Measurements from ENCODE around the gene CAPN14.

GRCh38 chr2:31251018-31251417 lies 33.7 kb upstream of the CAPN14 start:
- TF ChIP-seq, protein P1, sequence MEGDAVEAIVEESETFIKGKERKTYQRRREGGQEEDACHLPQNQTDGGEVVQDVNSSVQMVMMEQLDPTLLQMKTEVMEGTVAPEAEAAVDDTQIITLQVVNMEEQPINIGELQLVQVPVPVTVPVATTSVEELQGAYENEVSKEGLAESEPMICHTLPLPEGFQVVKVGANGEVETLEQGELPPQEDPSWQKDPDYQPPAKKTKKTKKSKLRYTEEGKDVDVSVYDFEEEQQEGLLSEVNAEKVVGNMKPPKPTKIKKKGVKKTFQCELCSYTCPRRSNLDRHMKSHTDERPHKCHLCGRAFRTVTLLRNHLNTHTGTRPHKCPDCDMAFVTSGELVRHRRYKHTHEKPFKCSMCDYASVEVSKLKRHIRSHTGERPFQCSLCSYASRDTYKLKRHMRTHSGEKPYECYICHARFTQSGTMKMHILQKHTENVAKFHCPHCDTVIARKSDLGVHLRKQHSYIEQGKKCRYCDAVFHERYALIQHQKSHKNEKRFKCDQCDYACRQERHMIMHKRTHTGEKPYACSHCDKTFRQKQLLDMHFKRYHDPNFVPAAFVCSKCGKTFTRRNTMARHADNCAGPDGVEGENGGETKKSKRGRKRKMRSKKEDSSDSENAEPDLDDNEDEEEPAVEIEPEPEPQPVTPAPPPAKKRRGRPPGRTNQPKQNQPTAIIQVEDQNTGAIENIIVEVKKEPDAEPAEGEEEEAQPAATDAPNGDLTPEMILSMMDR (IDR thresholded peaks at IDR 0.05) = no peak
- no peak for TF ChIP-seq POLR2A (IDR thresholded peaks at IDR 0.05)
